Small intestine (tissue), 16 donors: ENCODE data around the gene POLR1C. TPM values are rescaled to one million over a fixed set of nuclear protein-coding genes. Genes with fewer than 3 reads are reported as not detected.
A peak's percentile ranks its signal among the peaks of the same experiment; 100 is the strongest.
"Not testable (repeated sequence)": the region's sequence is repeated elsewhere in the genome, so short reads cannot be mapped to it uniquely, and the experiment has no call there.

ENCODE experiments used
- DNase-seq, 2 donors: peaks; one replicate each; pipeline versions ENCODE4 v3.0.0 to v3.0.0-alpha.2; 2013
- FAIRE-seq: peaks from 2 replicates; lab custom pipeline; 2012; peaks lifted over from hg19 to GRCh38; lab: Jason Lieb, UNC
- H3K27ac ChIP-seq, 3 donors: one replicate each; pipeline ENCODE4 v1.5.1; 2013; ENCODE audit warnings: low read length in 2 of 3, mild to moderate bottlenecking in 2 of 3, control low read depth in 1 of 3, inconsistent platforms in 1 of 3, low read depth in 1 of 3, moderate library complexity in 1 of 3
- H3K27me3 ChIP-seq, 3 donors: one replicate each; pipeline ENCODE4 v1.6.1; 2013; ENCODE audit warnings: low read length in 3 of 3, inconsistent platforms in 1 of 3; ENCODE audit not compliant: control insufficient read depth in 3 of 3, insufficient read depth in 3 of 3
- H3K36me3 ChIP-seq, 3 donors: one replicate each; pipeline ENCODE4 v1.6.1; 2013; ENCODE audit warnings: low read length in 3 of 3, inconsistent platforms in 1 of 3, low read depth in 1 of 3, mild to moderate bottlenecking in 1 of 3, moderate library complexity in 1 of 3; ENCODE audit not compliant: control insufficient read depth in 3 of 3, insufficient read depth in 2 of 3
- H3K4me1 ChIP-seq, 3 donors: one replicate each; pipeline ENCODE4 v1.6.1; 2013; ENCODE audit warnings: low read length in 2 of 3, inconsistent platforms in 1 of 3, low read depth in 1 of 3, mild to moderate bottlenecking in 1 of 3, moderate library complexity in 1 of 3; ENCODE audit not compliant: control insufficient read depth in 3 of 3, insufficient read depth in 2 of 3
- H3K4me3 ChIP-seq, 3 donors: one replicate each; pipeline ENCODE4 v1.5.1; 2013; ENCODE audit warnings: low read length in 3 of 3, control low read depth in 1 of 3, inconsistent platforms in 1 of 3, low read depth in 1 of 3, mild to moderate bottlenecking in 1 of 3, moderate library complexity in 1 of 3
- H3K9me3 ChIP-seq, 2 donors: one replicate each; pipeline ENCODE4 v1.6.1; 2013; ENCODE audit warnings: low read depth in 1 of 2, low read length in 1 of 2; ENCODE audit not compliant: control insufficient read depth in 2 of 2, insufficient read depth in 1 of 2
- WGBS, 3 donors: extraction: QIAGEN DNeasy Blood & Tissue Kit; methylation state at CpG; one replicate each; pipeline ENCODE4 v1.1.7; 2013; 5-methylcytosine and 5-hydroxymethylcytosine counted together
- long read RNA-seq, 10 donors: transcript quantifications; one replicate each; lab custom pipeline, GENCODE V29; 2026
- polyA plus RNA-seq, 4 donors: library from polyadenylated mRNA; stranded (reverse) in 3 of 4; unstranded in 1 of 4; fragments of 200-250 nt in 3 of 4; fragments of 120-200 nt in 1 of 4; gene quantifications; one replicate each; pipeline versions ENCODE4 v1.2.1 to v1.2.3, GENCODE V29; 2013
- donor health status: healthy with polysubstance abuse.
- donor health status: control.
- donor health status: control.
- donor health status: Bipolar disorder and iron deficiency.
- donor health status: healthy.

POLR1C gene
- polyA plus RNA-seq, result 10 to 100 TPM in 3 of 4 donors, 1 to 10 TPM in 1; 10.0 to 38.7 (median 23.7) TPM
- long read RNA-seq, donor 1, transcript POLR1C-203 (9 exons, 1,355 nt), result major isoform, 18 of 27 reads
- long read RNA-seq, donor 1, partial matches to known transcripts, result 0 of 27 reads
- long read RNA-seq, donor 1, other reads (novel, unspliced or antisense), result 6 of 27 reads
- long read RNA-seq, donor 2, transcript POLR1C-203 (9 exons, 1,355 nt), result major isoform, 6 of 6 reads
- long read RNA-seq, donor 2, partial matches to known transcripts, result 0 of 6 reads
- long read RNA-seq, donor 2, other reads (novel, unspliced or antisense), result 0 of 6 reads
- long read RNA-seq, donor 3, transcript POLR1C-203 (9 exons, 1,355 nt), result major isoform, 5 of 35 reads
- long read RNA-seq, donor 3, partial matches to known transcripts, result 29 of 35 reads
- long read RNA-seq, donor 3, other reads (novel, unspliced or antisense), result 0 of 35 reads
- long read RNA-seq, donor 4, partial matches to known transcripts, result 0 of 1 reads
- long read RNA-seq, donor 4, other reads (novel, unspliced or antisense), result 0 of 1 reads
- long read RNA-seq, donor 5, partial matches to known transcripts, result 16 of 40 reads
- long read RNA-seq, donor 5, other reads (novel, unspliced or antisense), result 23 of 40 reads
- long read RNA-seq, donor 6, partial matches to known transcripts, result 0 of 2 reads
- long read RNA-seq, donor 6, other reads (novel, unspliced or antisense), result 0 of 2 reads
- long read RNA-seq, donor 7, transcript POLR1C-203 (9 exons, 1,355 nt), result major isoform, 7 of 12 reads
- long read RNA-seq, donor 7, partial matches to known transcripts, result 5 of 12 reads
- long read RNA-seq, donor 7, other reads (novel, unspliced or antisense), result 0 of 12 reads
- long read RNA-seq, donor 8, result 0 reads
- long read RNA-seq, donor 9, partial matches to known transcripts, result 5 of 8 reads
- long read RNA-seq, donor 9, other reads (novel, unspliced or antisense), result 0 of 8 reads
- long read RNA-seq, donor 10, partial matches to known transcripts, result 36 of 37 reads
- long read RNA-seq, donor 10, other reads (novel, unspliced or antisense), result 0 of 37 reads

DNA sequence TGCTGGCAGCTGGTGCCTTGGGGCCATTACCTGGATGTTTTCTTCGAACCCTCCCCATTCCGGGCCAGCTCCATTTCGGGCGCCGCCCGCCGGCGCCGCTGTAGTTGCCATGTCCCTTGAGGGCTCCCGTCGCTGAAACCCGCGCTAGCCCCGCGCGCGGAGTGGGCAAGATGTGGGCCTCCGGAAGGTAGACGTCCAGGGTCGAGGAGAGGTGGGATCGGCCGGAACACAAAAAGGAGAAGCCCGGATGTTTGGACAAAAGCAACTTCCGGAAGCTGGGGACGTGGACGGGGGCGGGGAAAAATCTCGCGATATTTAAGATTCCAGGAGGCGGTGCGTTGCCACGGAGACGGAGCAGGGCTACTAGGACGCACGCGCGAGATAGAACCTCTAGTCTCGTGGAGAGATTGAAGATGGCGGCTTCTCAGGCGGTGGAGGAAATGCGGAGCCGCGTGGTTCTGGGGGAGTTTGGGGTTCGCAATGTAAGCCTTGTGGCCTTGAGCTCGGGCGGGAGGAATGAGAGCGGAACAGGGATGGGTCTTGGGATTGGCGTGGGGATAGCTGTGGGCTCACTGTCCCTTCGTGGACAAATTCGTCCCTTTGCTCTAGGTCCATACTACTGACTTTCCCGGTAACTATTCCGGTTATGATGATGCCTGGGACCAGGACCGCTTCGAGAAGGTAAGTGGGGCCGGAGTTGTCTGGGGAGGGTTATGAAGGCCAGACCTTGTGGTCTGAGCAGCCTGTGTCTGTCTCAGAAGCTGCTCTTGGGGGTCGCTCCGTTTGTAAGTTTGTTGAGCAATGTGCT is at the start of gene POLR1C, which contains the start of gene YIPF3:
Gene POLR1C, plus strand, starts transcription at position 393 of the 808 bp plus-strand sequence. Its CDS starts 21 bp downstream, at position 414.
Gene YIPF3, minus strand, starts transcription at position 230 of the 808 bp plus-strand sequence. Its CDS starts 119 bp downstream, at position 111.
- Histone ChIP-seq H3K9me3 (no peaks in the 10 kb centered on the region), H3K4me3 (peak within 1 kb of the TSS; percentile 57 to 99 (median 92)), H3K27me3 (no peaks in the 10 kb centered on the region), H3K36me3 (peaks cover 15 to 58% (median 29%) of the 10 kb centered on the region in 3 donors), H3K4me1 (peaks cover 0 to 19% (median 8%) of the 10 kb centered on the region in 3 donors), H3K27ac (peak within 1 kb of the TSS in 2 of 3 donors; percentile 83 to 89)
- DNase-seq (peak; percentile 98 to 99), FAIRE-seq (no peak)
- WGBS, 3 donors, result 0% methylated on average over 57 of the region's 57 CpGs

GRCh38 chr6:43467265-43467664 is 49.6 kb upstream of the POLR1C start:
- H3K27ac ChIP-seq, H3K9me3 ChIP-seq, DNase-seq, FAIRE-seq, H3K4me3 ChIP-seq, H3K36me3 ChIP-seq, H3K4me1 ChIP-seq: not testable (repeated sequence)
- peaks cover 0 to 12% (median 6%) of the 10 kb centered on the region in 3 donors for H3K27me3 ChIP-seq
- WGBS, 3 donors, result 48 to 62% (median 54%) methylated on average over 5 of the region's 5 CpGs

- WGBS, 3 donors, result 80 to 82% (median 82%) methylated on average over 4 of the region's 4 CpGs
- FAIRE-seq, result no peak
- Histone ChIP-seq H3K27me3 (peaks cover 0 to 7% (median 3%) of the 10 kb centered on the region in 3 donors), H3K9me3 (no peaks in the 10 kb centered on the region), H3K4me3 (no peak overlapping the region), H3K36me3 (no peaks in the 10 kb centered on the region), H3K27ac (no peak overlapping the region), H3K4me1 (no peaks in the 10 kb centered on the region)
- no peak for DNase-seq
These were observed 49.1 kb upstream of the POLR1C start for GRCh38 chr6:43467752-43468151.

- Histone ChIP-seq H3K9me3 (no peaks in the 10 kb centered on the region), H3K27ac (no peak overlapping the region), H3K36me3 (no peaks in the 10 kb centered on the region), H3K4me1 (no peaks in the 10 kb centered on the region), H3K27me3 (peaks cover 0 to 4% (median 2%) of the 10 kb centered on the region in 3 donors), H3K4me3 (no peak overlapping the region)
- no peak for FAIRE-seq
- DNase-seq, result no peak
- WGBS, 3 donors, result 72 to 79% (median 78%) methylated on average over 4 of the region's 4 CpGs
These were observed 48.6 kb upstream of the POLR1C start for GRCh38 chr6:43468240-43468639.

DNA sequence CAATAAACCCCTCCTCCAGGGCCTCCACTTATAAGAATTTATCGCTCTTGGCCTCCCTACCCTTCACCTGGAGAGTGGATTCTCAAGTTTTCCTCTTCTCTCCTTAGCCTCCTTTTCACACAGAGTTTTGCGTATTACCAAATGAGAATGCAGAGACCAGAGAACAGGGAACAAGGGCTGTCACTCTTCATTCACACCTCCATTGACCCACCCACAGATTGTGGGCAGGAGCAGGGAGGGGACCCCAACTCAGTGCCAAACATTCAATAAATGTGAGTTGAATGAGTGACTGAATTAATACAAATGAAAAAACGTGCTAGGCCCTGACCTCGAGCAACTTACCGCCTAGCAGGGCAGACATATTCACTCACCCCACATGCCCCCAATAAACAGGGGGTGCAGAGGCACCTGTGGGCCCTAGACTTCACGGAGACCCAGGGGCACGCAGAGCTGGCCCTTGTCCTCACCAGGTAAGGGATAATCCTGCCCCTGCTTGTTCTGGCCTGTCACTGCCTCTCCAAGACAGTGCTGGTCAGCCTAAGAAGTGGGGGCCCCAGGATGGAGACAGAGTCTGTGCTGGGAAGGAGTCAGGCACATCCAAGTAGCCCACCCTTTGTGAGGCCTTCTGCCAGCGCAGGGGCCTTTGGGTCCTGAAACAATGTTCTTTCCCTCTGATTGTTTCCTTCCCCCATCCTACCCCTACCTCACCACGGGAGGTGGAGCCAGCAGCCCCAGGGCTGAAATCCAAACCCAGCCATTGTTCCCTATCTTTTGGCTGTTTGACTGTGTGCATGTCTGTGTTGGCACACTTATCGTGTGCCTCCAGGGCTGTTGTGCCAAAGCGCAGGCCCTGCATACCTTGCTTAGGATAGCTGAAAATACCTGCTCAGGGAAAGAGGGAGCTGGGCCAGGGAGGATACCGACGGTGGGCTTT is 47.9 kb upstream of the POLR1C start:
- Histone ChIP-seq H3K4me3 (no peak overlapping the region), H3K27me3 (peaks cover 0 to 2% (median 0%) of the 10 kb centered on the region in 3 donors), H3K9me3 (no peaks in the 10 kb centered on the region), H3K36me3 (no peaks in the 10 kb centered on the region), H3K27ac (no peak overlapping the region), H3K4me1 (no peaks in the 10 kb centered on the region)
- 77 to 80% (median 77%) methylated on average over 13 of the region's 13 CpGs for WGBS, 3 donors
- FAIRE-seq (no peak), DNase-seq (no peak)

- WGBS, 3 donors, result 80 to 90% (median 88%) methylated on average over 7 of the region's 7 CpGs
- no peak for FAIRE-seq
These were observed 46.9 kb upstream of the POLR1C start for GRCh38 chr6:43469947-43470346.

GRCh38 chr6:43471399-43471798 is 45.5 kb upstream of the POLR1C start:
- FAIRE-seq, result no peak
- Histone ChIP-seq H3K27me3 (no peaks in the 10 kb centered on the region), H3K36me3 (no peaks in the 10 kb centered on the region), H3K9me3 (no peaks in the 10 kb centered on the region), H3K4me1 (no peaks in the 10 kb centered on the region), H3K4me3 (no peak overlapping the region), H3K27ac (no peak overlapping the region)
- 53 to 67% (median 62%) methylated on average over 1 of the region's 1 CpG for WGBS, 3 donors
- DNase-seq, result no peak

More at GRCh38 chr6:43469947-43470346, 46.9 kb upstream of the POLR1C start:
- no peak for DNase-seq
- peaks cover 0 to 2% (median 0%) of the 10 kb centered on the region in 3 donors for H3K27me3 ChIP-seq
- no peaks in the 10 kb centered on the region for H3K9me3 ChIP-seq
- no peaks in the 10 kb centered on the region for H3K4me1 ChIP-seq
- no peaks in the 10 kb centered on the region for H3K36me3 ChIP-seq
- H3K27ac ChIP-seq, result no peak overlapping the region
- H3K4me3 ChIP-seq, result no peak overlapping the region
